Measurements from ENCODE around the gene NOP16.
"Not testable (repeated sequence)": the region's sequence is repeated elsewhere in the genome, so short reads cannot be mapped to it uniquely, and the experiment has no call there.

Gene NOP16

GRCh38 chr5:176408590-176408989 is 20.2 kb upstream of the NOP16 start:
- DNase-seq, result no peak

- DNase-seq, result not testable (repeated sequence)
Measured at GRCh38 chr5:176408252-176408573, 19.8 kb upstream of the NOP16 start.

GRCh38 chr5:176407456-176408251 is 19.3 kb upstream of the NOP16 start:
- DNase-seq, result no peak

- DNase-seq, result no peak
Measured at GRCh38 chr5:176406436-176407052, 18.1 kb upstream of the NOP16 start.

GRCh38 chr5:176405656-176406435 is 17.4 kb upstream of the NOP16 start:
- no peak for DNase-seq

- DNase-seq, result no peak
Measured at GRCh38 chr5:176401281-176402205, 13.1 kb upstream of the NOP16 start.

GRCh38 chr5:176400382-176401156 is 12.2 kb upstream of the NOP16 start:
- DNase-seq, result no peak

- no peak for DNase-seq
Measured at GRCh38 chr5:176397736-176398420, 9.5 kb upstream of the NOP16 start.

- DNase-seq, result no peak
Measured at GRCh38 chr5:176396330-176396729, 7.9 kb upstream of the NOP16 start.

- no peak for DNase-seq
Measured at GRCh38 chr5:176394881-176395675, 6.7 kb upstream of the NOP16 start.

GRCh38 chr5:176394096-176394495 is 5.7 kb upstream of the NOP16 start:
- DNase-seq, result no peak

GRCh38 chr5:176392526-176392925 is 4.1 kb upstream of the NOP16 start:
- no peak for DNase-seq

- DNase-seq, result no peak
Measured at GRCh38 chr5:176391999-176392398, 3.6 kb upstream of the NOP16 start.

- no peak for DNase-seq
Measured at GRCh38 chr5:176391479-176391878, 3.1 kb upstream of the NOP16 start.

GRCh38 chr5:176389135-176390123 is 1.0 kb upstream of the NOP16 start:
- DNase-seq, result no peak

- DNase-seq, result no peak
Measured at GRCh38 chr5:176388003-176388443, 375 bp downstream of the NOP16 start.

GRCh38 chr5:176387384-176387925 is 943 bp downstream of the NOP16 start:
- no peak for DNase-seq

- DNase-seq, result no peak
Measured at GRCh38 chr5:176386491-176386890, 1.9 kb downstream of the NOP16 start.

- DNase-seq, result no peak
Measured at GRCh38 chr5:176384991-176385390, 3.4 kb downstream of the NOP16 start.
